NCI-H2107 treated with DMSO at 0.1 percent for 48 hours (cell line): ENCODE data around the gene TIMMDC1.

ENCODE experiments used
- DNase-seq: peaks from one replicate; lab custom pipeline; 2025; ENCODE audit not compliant: unreplicated experiment; lab: John Stamatoyannopoulos, UW

The TIMMDC1 gene

GRCh38 chr3:119498186-119499011 lies at the start of gene TIMMDC1:
TSS of gene TIMMDC1 (plus strand) at chr3:119498547. CDS start at chr3:119498734, 187 bp downstream.
- peak; percentile 96 for DNase-seq

- DNase-seq: no peak
These were observed 44.5 kb upstream of the TIMMDC1 start for GRCh38 chr3:119453822-119454221.

- DNase-seq: no peak
These were observed 41.9 kb upstream of the TIMMDC1 start for GRCh38 chr3:119456469-119456868.

- DNase-seq: no peak
These were observed 41.1 kb upstream of the TIMMDC1 start for GRCh38 chr3:119457246-119457645.

- DNase-seq: peak; percentile 99
These were observed 34.9 kb upstream of the TIMMDC1 start, which contains the start of gene TMEM39A for GRCh38 chr3:119463171-119464169. TSS of gene TMEM39A (minus strand) at chr3:119463615. CDS start at chr3:119462074, 1,541 bp downstream.

GRCh38 chr3:119468041-119468440 lies 30.3 kb upstream of the TIMMDC1 start:
- DNase-seq: no peak

- DNase-seq: no peak
These were observed 28.7 kb upstream of the TIMMDC1 start for GRCh38 chr3:119469418-119470189.

GRCh38 chr3:119470866-119471265 lies 27.5 kb upstream of the TIMMDC1 start:
- DNase-seq: no peak

GRCh38 chr3:119481079-119481478 lies 17.3 kb upstream of the TIMMDC1 start:
- no peak for DNase-seq

GRCh38 chr3:119483101-119483500 lies 15.2 kb upstream of the TIMMDC1 start:
- no peak for DNase-seq

GRCh38 chr3:119485563-119485962 lies 12.8 kb upstream of the TIMMDC1 start:
- no peak for DNase-seq

GRCh38 chr3:119490153-119490552 lies 8.2 kb upstream of the TIMMDC1 start:
- DNase-seq: no peak

- no peak for DNase-seq
These were observed 6.2 kb upstream of the TIMMDC1 start for GRCh38 chr3:119492128-119492527.

GRCh38 chr3:119492810-119493209 lies 5.5 kb upstream of the TIMMDC1 start:
- DNase-seq: no peak

GRCh38 chr3:119494597-119494996 lies 3.8 kb upstream of the TIMMDC1 start:
- no peak for DNase-seq

- DNase-seq: no peak
These were observed 544 bp upstream of the TIMMDC1 start for GRCh38 chr3:119497820-119498185.

GRCh38 chr3:119500265-119500664 lies 1.9 kb downstream of the TIMMDC1 start:
- DNase-seq: no peak

- DNase-seq: no peak
These were observed 2.6 kb downstream of the TIMMDC1 start for GRCh38 chr3:119500901-119501300.

GRCh38 chr3:119506631-119507030 lies 8.3 kb downstream of the TIMMDC1 start:
- no peak for DNase-seq

- DNase-seq: no peak
These were observed 9.1 kb downstream of the TIMMDC1 start for GRCh38 chr3:119507404-119507803.
